Measurements from ENCODE around the gene GCGR.

GRCh38 chr17:81802856-81803643, 900 bp upstream of the GCGR start:
- TF ChIP-seq POLR2AphosphoS5 (IDR thresholded peaks at IDR 0.05; ENCODE audit: low read depth, low read length) (no peak), POLR2A (IDR thresholded peaks at IDR 0.05; ENCODE audit: low read depth, low read length) (no peak)

All from GM12892 (cell line).